ENCODE data around the gene CCDC57.
"Not testable (repeated sequence)": the region's sequence is repeated elsewhere in the genome, so short reads cannot be mapped to it uniquely, and the experiment has no call there.

The CCDC57 gene

DNA sequence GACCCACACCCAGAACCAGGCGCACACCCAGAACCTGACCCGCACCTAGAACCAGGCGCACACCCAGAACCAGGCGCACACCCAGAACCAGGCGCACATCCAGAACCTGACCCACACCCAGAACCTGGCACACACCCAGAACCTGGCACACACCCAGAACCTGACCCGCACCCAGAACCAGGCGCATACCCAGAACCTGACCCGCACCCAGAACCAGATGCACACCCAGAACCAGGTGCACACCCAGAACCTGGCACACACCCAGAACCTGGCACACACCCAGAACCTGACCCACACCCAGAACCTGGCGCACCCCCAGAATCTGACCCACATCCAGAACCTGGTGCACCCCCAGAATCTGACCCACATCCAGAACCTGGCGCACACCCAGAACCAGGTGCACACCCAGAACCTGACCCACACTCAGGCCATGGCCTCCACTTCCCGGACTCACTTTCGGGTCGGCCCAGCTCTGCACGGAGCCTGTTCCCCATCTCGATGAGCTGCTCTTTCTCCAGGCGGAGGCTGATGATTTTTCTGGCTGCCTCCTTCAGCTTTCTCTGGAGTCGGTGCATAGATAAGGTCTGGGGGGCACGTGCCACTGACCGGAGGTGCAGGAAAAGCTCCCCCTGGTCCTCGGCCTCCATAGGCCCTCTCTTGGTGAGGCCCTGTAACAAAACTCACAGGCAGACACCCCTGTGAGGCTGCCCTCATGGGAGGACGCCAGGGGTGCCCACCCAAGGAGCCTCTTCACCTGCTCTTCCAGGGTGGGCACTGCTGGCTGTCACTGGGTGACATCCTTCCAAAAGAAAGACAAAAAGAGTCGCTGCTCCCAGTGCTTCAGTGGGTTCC is 61.3 kb downstream of the CCDC57 start:
- no peak for DNase-seq

- no peak for DNase-seq
These were observed 63.1 kb downstream of the CCDC57 start for GRCh38 chr17:82149401-82150099.

DNA sequence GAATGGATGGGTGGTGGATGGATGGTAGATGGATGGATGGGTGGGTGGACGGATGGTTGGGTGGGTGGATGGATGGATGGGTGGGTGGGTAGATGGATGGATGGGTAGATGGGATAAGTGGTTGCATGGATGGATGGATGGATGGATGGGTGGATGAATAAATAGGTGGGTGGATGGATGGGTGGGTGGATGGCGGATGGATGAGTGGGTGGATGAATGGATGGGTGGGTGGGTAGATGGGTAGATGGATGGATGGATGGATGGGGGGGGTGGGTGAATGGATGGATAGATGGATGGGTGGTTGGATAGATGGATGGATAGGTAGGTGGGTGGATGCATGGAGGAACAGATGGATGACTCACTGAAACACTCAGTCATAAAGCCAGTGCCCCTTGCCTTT is 63.6 kb downstream of the CCDC57 start:
- DNase-seq, result no peak

GRCh38 chr17:82148011-82148410 is 64.6 kb downstream of the CCDC57 start:
- DNase-seq, result no peak

DNA sequence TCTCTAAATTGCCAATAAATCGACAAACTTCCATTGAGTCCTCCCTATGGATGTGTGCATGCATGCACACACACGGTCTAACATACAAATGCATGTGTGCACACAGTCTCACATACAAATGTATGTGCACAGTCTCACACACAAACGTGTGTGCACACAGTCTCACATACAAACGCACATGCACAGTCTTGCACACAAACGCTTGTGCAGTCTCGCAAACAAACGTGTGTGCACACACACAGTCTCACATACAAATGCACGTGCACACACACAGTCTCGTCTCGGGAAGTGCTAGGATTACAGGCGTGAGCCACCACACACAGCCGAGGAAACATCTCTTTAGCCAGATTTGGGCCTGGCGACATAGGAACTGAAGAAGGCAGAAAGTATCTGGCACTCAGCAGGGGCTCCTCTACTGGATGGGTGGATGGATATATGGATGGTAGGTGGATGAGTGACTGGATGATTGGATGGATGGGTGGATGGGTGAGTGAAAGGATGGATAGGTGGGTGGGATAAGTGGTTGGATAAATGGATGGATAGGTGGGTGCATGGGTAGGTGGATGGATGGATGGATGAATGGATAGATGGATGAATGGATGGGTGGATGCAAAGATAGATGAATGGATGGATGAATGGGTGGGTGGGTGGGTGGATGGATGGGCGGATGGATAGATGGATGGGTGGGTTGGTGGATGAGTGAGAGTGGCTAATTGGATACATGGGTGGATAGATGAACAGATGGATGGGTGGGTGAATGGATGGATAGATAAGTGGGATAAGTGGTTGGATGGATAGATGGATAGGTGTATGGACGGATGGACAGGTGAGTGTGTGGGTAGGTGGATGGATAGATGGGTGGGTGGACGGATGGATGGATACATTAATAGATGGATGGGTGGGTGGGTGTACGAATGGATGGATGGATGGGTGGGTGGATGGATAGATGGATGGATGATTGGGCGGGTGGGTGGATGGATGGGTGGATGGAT is 65.7 kb downstream of the CCDC57 start:
- no peak for DNase-seq

DNA sequence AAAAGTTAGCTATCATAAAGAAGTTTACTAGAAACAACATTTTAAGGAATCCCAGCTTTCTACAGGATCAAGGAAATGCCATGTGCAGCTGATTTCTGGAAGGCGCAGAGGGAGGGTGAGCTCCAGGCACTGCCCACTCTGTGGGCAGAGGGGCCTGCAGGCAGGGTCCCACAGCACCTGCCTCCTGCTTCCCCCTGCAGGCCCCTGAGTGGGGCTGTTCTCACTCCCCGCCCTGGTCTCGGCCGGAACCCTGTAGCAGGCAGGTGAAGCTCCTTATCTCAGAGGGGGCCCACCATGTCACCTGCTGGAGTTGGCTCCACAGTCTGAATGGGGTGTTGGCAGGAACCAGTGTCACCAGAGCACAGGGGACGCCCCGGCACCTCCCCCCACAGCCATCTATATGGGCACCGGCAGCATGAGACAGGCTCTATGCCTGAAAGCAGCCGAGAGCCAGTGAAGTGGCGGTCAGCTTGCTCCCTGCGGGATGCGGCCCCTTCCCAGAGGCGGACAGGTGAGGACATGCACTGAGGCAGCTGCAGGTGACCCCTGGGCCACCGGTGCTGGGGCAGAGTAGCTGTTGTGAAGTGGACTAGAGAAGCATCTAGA is 67.0 kb downstream of the CCDC57 start:
- DNase-seq, result no peak

GRCh38 chr17:82143333-82143732 is 69.3 kb downstream of the CCDC57 start:
- DNase-seq, result no peak

DNA sequence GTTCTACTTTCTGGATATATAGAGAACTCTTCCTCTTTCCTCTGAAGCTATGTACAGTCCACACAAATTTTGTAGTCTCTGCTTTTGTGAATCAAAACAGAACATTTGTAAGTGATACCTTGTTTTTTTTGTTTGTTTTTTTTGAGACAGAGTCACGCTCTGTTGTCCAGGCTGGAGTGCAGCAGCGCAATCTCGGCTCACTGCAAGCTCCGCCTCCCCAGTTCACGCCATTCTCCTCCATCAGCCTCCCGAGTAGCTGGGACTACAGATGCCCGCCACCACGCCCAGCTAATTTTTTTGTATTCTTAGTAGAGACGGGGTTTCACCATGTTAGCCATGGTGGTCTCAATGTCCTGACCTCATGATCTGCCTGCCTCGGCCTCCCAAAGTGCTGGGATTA is 72.7 kb downstream of the CCDC57 start:
- DNase-seq, result not testable (repeated sequence)

DNA sequence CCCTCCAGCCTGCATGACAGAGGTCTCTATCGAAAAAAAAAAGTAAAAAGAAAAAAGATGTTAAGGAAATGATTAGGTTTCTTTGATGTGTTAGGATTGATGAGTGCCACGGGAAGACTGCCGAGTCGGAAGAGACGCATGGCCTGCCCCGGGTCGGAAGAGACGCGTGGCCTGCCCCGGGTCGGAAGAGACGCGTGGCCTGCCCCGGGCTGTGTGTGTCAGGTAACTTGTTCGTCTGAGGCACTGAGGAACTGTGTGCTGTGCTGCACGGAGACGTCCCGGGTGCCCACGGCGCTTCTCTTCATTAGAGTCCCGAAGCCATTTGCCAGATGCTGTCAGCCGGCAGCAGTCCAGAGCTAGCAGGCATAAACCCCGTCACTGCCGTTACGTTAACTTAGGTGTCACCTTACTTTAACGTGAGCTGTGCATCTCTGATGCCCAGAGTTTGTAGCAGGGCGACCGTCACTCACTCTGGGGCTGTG is 74.1 kb downstream of the CCDC57 start:
- no peak for DNase-seq

DNA sequence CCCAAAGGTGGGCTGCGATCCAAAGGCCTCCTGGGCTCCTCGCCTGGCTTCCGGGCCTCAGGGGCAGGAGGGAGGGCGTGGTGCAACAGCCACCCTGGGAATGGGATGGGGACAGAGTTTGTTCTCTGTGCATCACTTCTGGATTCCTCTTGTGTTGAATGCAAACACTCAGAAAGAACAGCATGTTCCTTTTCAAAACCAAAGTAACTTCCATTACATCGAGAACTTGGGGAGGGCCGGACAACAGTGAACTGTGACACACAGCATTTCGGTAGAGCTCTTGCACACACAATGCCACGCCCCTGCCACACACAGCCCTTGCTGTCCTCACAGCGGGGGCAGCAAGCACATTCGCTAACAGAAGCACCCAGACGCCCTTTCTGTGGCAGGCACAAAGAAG is 78.5 kb downstream of the CCDC57 start:
- DNase-seq, result no peak

DNA sequence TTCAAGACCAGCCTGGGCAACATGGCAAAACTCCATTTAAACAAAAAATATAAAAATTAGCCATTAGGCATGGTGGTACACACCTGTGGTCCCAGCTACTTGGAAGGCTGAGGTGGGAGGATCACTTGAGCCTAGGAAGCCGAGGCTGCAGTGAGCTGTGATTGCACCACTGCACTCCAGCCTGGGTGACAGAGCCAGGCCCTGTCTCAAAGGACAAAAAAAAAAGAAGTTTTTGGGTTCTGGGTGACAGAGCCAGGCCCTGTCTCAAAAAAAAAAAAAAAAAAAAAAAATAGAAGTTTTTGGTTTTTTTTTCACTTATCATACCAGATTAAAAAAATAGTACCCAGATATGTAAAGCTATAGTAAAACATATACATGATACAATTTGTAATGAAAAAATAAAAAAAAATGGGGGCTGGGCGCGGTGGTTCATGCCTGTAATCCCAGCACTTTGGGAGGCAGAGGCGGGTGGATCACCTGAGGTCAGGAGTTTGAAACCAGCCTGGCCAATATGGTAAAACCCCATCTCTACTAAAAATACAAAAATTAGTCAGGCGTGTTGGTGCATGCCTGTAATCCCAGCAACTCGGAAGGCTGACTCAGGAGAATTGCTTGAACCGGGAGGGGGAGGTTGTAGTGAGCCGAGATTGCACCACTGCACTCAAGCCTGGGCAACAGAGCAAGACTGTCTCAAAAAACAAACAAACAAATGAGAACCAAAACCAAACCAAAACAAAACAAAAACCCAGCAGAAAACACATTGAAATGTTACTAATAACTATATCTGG is 79.3 kb downstream of the CCDC57 start:
- not testable (repeated sequence) for DNase-seq

GRCh38 chr17:82129095-82129494 is 83.5 kb downstream of the CCDC57 start:
- DNase-seq, result no peak

DNA sequence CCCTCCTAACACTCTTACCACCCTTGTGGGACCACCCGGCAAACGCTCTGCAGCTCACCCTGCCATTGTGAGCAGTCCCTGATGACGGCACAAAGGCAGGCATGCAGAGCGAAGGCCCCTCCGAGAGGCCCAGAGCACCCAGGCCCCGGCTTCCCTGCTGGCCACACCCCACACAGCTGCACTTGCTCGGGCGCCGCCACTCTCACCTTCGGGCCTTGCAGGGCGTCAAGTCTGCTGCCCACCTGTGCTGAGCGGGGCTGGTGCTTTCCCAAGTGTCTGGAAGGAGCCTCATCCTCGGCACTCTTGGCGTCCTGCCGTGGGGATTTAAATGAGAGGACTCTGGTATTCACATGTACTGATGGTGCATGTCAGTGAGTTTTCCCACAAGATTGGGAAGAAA is 84.4 kb downstream of the CCDC57 start:
- DNase-seq, result no peak

DNA sequence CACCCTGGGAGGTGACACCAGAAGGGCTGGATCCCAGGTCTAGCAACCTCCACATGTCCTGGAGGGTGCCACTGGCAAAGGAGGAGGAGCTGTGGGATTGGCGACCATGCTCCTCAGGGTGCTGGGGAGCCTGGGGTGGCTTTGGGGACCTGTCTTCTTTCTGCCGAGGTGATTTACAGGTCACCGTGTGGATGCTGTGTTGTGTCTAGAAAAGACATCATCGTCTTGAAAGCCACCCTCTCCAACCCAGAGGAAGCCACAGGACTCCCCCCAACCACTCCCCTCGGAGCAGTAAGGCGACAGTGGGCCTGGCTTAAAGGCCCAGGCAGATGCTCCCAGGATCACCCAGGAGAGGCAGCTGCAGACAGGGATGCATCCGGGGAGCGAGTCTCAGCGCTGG is 84.9 kb downstream of the CCDC57 start:
- DNase-seq, result no peak

- DNase-seq, result no peak
These were observed 85.4 kb downstream of the CCDC57 start for GRCh38 chr17:82127315-82127595.

GRCh38 chr17:82126556-82127314 is 85.9 kb downstream of the CCDC57 start:
- DNase-seq, result no peak

DNA sequence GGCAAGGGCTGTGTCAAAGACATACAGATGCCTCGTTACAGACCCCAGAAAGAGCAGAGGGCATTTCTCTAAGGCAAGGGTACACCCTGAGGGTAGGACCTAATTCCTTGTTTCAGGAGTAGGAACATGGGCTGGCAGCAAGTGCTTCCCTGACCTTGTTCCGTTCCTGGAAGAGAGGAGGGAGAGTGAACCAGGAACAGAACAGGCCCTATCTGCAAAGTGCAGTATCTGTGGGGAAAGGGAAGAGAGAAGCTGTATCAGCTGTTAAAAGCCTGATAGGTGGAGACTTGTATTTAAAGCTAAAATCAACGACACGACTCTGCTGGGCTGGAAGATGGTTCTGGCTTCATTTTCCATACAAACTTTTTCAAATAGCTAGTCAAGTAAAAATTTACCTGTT is 88.5 kb downstream of the CCDC57 start:
- DNase-seq, result no peak

DNA sequence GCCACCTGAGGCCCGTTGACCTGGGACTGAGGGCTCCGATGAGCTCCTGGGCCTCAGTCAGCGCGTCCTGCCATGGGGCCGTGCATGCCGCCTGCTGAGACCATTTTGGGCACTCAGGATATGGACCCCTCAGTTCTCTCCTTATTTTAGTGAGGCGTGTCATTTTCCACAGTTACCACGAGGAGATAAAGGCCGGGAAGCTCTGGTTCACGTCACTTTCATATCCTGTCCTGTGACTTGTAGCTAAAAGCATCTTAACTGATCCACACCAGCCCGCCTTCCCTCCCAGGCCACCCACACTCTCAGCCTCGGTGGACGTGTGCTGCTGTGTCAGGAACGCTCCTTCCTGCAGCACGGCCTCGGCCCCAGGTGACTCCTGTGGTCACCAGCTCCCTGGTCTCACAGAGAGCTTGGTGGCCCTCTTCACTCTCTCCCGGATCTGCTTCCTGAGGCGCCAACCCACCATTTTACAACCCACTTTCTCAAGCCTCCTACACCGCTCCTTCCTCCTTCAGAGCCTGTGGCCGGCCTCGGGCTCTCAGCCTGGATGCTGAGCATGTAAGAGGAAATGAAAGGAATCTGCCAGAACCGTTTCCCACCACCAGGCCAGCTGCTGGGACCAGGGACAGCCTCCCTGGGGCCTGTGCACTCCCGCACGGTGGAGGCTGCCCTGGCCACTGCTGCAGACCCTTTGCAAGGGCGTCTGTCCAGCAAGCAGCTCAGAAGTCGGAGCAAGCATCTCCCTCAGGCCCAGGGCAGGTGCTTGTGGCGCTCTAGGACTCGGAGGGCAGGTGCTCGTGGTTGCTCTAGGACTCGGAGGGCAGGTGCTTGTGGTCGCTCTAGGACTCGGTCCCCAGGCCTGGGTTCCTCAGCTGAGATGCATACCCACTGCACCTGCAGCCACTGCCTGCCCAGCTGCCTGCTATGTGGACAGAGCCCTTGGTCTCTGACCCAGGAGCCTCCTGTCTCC is 90.7 kb downstream of the CCDC57 start:
- peak in 1 of 2 experiments; percentile 13 for DNase-seq

- DNase-seq, result no peak
These were observed 91.4 kb downstream of the CCDC57 start for GRCh38 chr17:82121246-82121645.

DNA sequence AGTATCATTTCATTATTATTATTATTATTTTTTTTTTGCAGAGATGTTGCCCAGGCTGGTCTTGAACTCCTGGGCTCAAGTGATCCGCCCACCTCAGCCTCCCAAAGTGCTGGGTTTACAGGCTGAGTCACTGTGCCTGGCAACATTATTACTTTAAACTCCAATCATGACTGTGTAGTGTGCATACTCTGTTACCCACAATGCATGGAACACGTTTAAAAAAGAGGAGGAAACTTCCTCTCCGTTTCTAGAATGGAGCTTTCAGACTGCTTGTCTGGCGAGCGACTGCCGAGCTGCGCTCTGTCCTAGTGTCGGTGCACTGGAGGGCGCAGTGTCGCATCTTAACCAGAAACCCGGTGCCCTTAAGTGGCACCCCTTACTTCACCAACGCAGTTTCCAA is 92.5 kb downstream of the CCDC57 start:
- no peak for DNase-seq
